H9 (cell line): ENCODE results near the gene SERP1. TPM values are rescaled to one million over a fixed set of nuclear protein-coding genes. Genes with fewer than 3 reads are reported as not detected.

Source experiments
- DNase-seq: peaks from one replicate; pipeline ENCODE4 v3.0.0-alpha.2; 2017
- H2AFZ ChIP-seq: one replicate; pipeline ENCODE4 v1.6.1; 2013; ENCODE audit warnings: mild to moderate bottlenecking, low read length, control low read depth, moderate library complexity
- H2AK5ac ChIP-seq: 2 replicates; pipeline ENCODE4 v1.6.1; 2013; ENCODE audit warnings: low read length, control low read depth, mixed read lengths; ENCODE audit not compliant: insufficient read length
- H2BK120ac ChIP-seq: one replicate; pipeline ENCODE4 v1.6.1; 2013; ENCODE audit warnings: low read depth, mild to moderate bottlenecking, low read length, control low read depth, inconsistent platforms; ENCODE audit not compliant: poor library complexity, severe bottlenecking
- H2BK12ac ChIP-seq: 2 replicates; pipeline ENCODE4 v1.6.1; 2013; ENCODE audit warnings: low read length, control low read depth, mixed read lengths, low read depth; ENCODE audit not compliant: insufficient read length
- H2BK15ac ChIP-seq: 2 replicates; pipeline ENCODE4 v1.6.1; 2013; ENCODE audit warnings: low read depth, low read length, control low read depth
- H2BK20ac ChIP-seq: one replicate; pipeline ENCODE4 v1.6.1; 2013; ENCODE audit warnings: low read depth, mild to moderate bottlenecking, low read length, control low read depth, inconsistent platforms; ENCODE audit not compliant: poor library complexity, severe bottlenecking
- H2BK5ac ChIP-seq: 2 replicates; pipeline ENCODE4 v1.6.1; 2013; ENCODE audit warnings: low read length, control low read depth, mixed read lengths; ENCODE audit not compliant: insufficient read length
- H3K14ac ChIP-seq: 2 replicates; pipeline ENCODE4 v1.6.1; 2013; ENCODE audit warnings: low read length, control low read depth; ENCODE audit not compliant: insufficient read depth
- H3K18ac ChIP-seq: 2 replicates; pipeline ENCODE4 v1.6.1; 2013; ENCODE audit warnings: low read depth, mild to moderate bottlenecking, mixed read lengths, low read length, control low read depth; ENCODE audit not compliant: insufficient read length
- H3K23ac ChIP-seq: 2 replicates; pipeline ENCODE4 v1.6.1; 2013; ENCODE audit warnings: low read length, control low read depth, mixed read lengths, low read depth; ENCODE audit not compliant: insufficient read length
- H3K23me2 ChIP-seq: 2 replicates; pipeline ENCODE4 v1.6.1; 2013; ENCODE audit warnings: low read depth, mild to moderate bottlenecking, mixed read lengths, low read length, control low read depth; ENCODE audit not compliant: insufficient read length, poor library complexity, severe bottlenecking
- H3K27ac ChIP-seq: 2 replicates; pipeline ENCODE4 v1.5.1; 2013; ENCODE audit warnings: low read length, control low read depth, mixed read lengths, low read depth; ENCODE audit not compliant: insufficient read length
- H3K27me3 ChIP-seq: 2 replicates; pipeline ENCODE4 v1.6.1; 2013; ENCODE audit warnings: low read length, control low read depth, inconsistent platforms; ENCODE audit not compliant: insufficient read depth
- H3K4ac ChIP-seq: 2 replicates; pipeline ENCODE4 v1.6.1; 2013; ENCODE audit warnings: low read depth, mild to moderate bottlenecking, control low read depth, inconsistent platforms, low read length, moderate library complexity
- H3K4me1 ChIP-seq: 2 replicates; pipeline ENCODE4 v1.6.1; 2013; ENCODE audit warnings: low read length, control low read depth, inconsistent platforms; ENCODE audit not compliant: insufficient read depth
- H3K4me2 ChIP-seq: 2 replicates; pipeline ENCODE4 v1.6.1; 2013; ENCODE audit warnings: low read length, control low read depth, mixed read lengths; ENCODE audit not compliant: insufficient read length, insufficient read depth
- H3K56ac ChIP-seq: 2 replicates; pipeline ENCODE4 v1.6.1; 2013; ENCODE audit warnings: low read depth, mild to moderate bottlenecking, mixed read lengths, low read length, control low read depth; ENCODE audit not compliant: insufficient read length
- H3K79me1 ChIP-seq: 2 replicates; pipeline ENCODE4 v1.6.1; 2013; ENCODE audit warnings: low read depth, mild to moderate bottlenecking, moderate library complexity, low read length, control low read depth, inconsistent platforms; ENCODE audit not compliant: insufficient read depth, poor library complexity, severe bottlenecking
- H3K79me2 ChIP-seq: 2 replicates; pipeline ENCODE4 v1.6.1; 2013; ENCODE audit warnings: low read length, control low read depth, inconsistent platforms; ENCODE audit not compliant: insufficient read depth
- H3K9ac ChIP-seq: 2 replicates; pipeline ENCODE4 v1.6.1; 2013; ENCODE audit warnings: low read length, control low read depth, mixed read lengths; ENCODE audit not compliant: insufficient read length; ENCODE audit errors: extremely low read depth
- H3K9me3 ChIP-seq: one replicate; pipeline ENCODE4 v1.6.1; 2013; ENCODE audit warnings: low read depth, low read length, inconsistent platforms; ENCODE audit not compliant: control insufficient read depth
- H3T11ph ChIP-seq: one replicate; pipeline ENCODE4 v1.6.1; 2013; ENCODE audit warnings: mild to moderate bottlenecking, low read length, control low read depth, inconsistent platforms
- H4K20me1 ChIP-seq: one replicate; pipeline ENCODE4 v1.6.1; 2013; ENCODE audit not compliant: control insufficient read depth, insufficient read length, insufficient read depth
- H4K5ac ChIP-seq: 2 replicates; pipeline ENCODE4 v1.6.1; 2013; ENCODE audit warnings: low read depth, mild to moderate bottlenecking, mixed read lengths, low read length, control low read depth; ENCODE audit not compliant: insufficient read length
- H4K8ac ChIP-seq: replicated peaks from 2 replicates; pipeline ENCODE4 v1.6.1; 2013; ENCODE audit warnings: low read length, control low read depth, mixed read lengths, low read depth; ENCODE audit not compliant: insufficient read length
- H4K91ac ChIP-seq: 2 replicates; pipeline ENCODE4 v1.6.1; 2013; ENCODE audit warnings: low read depth, mild to moderate bottlenecking, moderate library complexity, mixed read lengths, low read length, control low read depth; ENCODE audit not compliant: insufficient read length
- H3K27ac Mint-ChIP-seq, 3 experiments: 2 replicates in 2 of 3; 3 replicates in 1 of 3; pipeline ENCODE4 v1.8.0; 2020 to 2021; ENCODE audit warnings: mixed read lengths in 3 of 3, mild to moderate bottlenecking in 1 of 3, moderate library complexity in 1 of 3
- H3K27me3 Mint-ChIP-seq: 2 replicates; pipeline ENCODE4 v1.8.0; 2021; ENCODE audit warnings: low read depth, mild to moderate bottlenecking, moderate library complexity, mixed read lengths
- H3K36me3 Mint-ChIP-seq, 3 experiments: 2 replicates in 2 of 3; 3 replicates in 1 of 3; pipeline ENCODE4 v1.8.0; 2020 to 2021; ENCODE audit warnings: low read depth in 3 of 3, mixed read lengths in 3 of 3; ENCODE audit not compliant: insufficient read depth in 1 of 3
- H3K4me1 Mint-ChIP-seq, 2 experiments: 2 replicates each; pipeline ENCODE4 v1.8.0; 2020; ENCODE audit warnings: mixed read lengths in 2 of 2
- H3K4me3 Mint-ChIP-seq, 2 experiments: 2 replicates in 1 of 2; 3 replicates in 1 of 2; pipeline ENCODE4 v1.8.0; 2020 to 2021; ENCODE audit warnings: mild to moderate bottlenecking in 2 of 2, mixed read lengths in 2 of 2, moderate library complexity in 1 of 2
- H3K9me3 Mint-ChIP-seq, 2 experiments: 2 replicates in 1 of 2; 3 replicates in 1 of 2; pipeline ENCODE4 v1.8.0; 2020; ENCODE audit warnings: mild to moderate bottlenecking in 2 of 2, mixed read lengths in 2 of 2, moderate library complexity in 1 of 2
- CTCF ChIP-seq: fragments of 200-600 bp; sonication (generic); conservative IDR thresholded peaks from 3 replicates; pipeline ENCODE4 v1.8.0; 2021; ENCODE audit warnings: antibody characterized with exemption, mild to moderate bottlenecking
- WGBS: extraction: QIAGEN DNeasy Blood & Tissue Kit; methylation state at CpG from one replicate; pipeline ENCODE4 v1.1.7; 2013; ENCODE audit warnings: missing lambda C conversion rate, low lambda C conversion rate, mixed read lengths; ENCODE audit not compliant: insufficient read length; ENCODE audit errors: extremely low coverage; 5-methylcytosine and 5-hydroxymethylcytosine counted together
- total RNA-seq: library from RNA; stranded (reverse); gene quantifications from 2 replicates; pipeline ENCODE4 v1.2.1, GENCODE V29; 2021

The SERP1 gene
- total RNA-seq, 1 experiment from 2014 or later: 84.8 TPM

GRCh38 chr3:150589759-150590158 lies 43.5 kb upstream of the SERP1 start:
- no peak overlapping the region for H3K4ac ChIP-seq

More at GRCh38 chr3:150589759-150590158, 43.5 kb upstream of the SERP1 start:
- no peaks in the 10 kb centered on the region for H3K4me1 ChIP-seq
- H3K9me3 ChIP-seq: no peaks in the 10 kb centered on the region
- no peaks in the 10 kb centered on the region; the same call in 1 of the 2 replicates for H3K79me2 ChIP-seq
- no peak overlapping the region for H2AFZ ChIP-seq
- H4K8ac ChIP-seq: no peak overlapping the region
- H2BK15ac ChIP-seq: no peak overlapping the region
- DNase-seq: no peak
- no peak overlapping the region for H3K18ac ChIP-seq
- H3K27me3 Mint-ChIP-seq: no peaks in the 10 kb centered on the region
- H3K9ac ChIP-seq: no peak overlapping the region
- H3K36me3 Mint-ChIP-seq: peaks cover 13 to 19% (median 18%) of the 10 kb centered on the region in 3 experiments; a peak in 6 of 7 replicates
- H4K91ac ChIP-seq: no peak overlapping the region
- no peak overlapping the region for H2BK5ac ChIP-seq
- H3K23ac ChIP-seq: no peak overlapping the region
- H3K4me2 ChIP-seq: no peak overlapping the region
- no peak for TF ChIP-seq CTCF
- no CpG with 5 or more reads among the region's 6 CpGs for WGBS
- no peak overlapping the region for H3K27ac Mint-ChIP-seq
- H3K79me1 ChIP-seq: peaks cover 2% of the 10 kb centered on the region
- no peaks in the 10 kb centered on the region for H3K27me3 ChIP-seq
- no peak overlapping the region for H4K5ac ChIP-seq
- H3K4me3 Mint-ChIP-seq: no peak overlapping the region
- H4K20me1 ChIP-seq: no peaks in the 10 kb centered on the region
- H3K23me2 ChIP-seq: no peaks in the 10 kb centered on the region
- H3K27ac ChIP-seq: no peak overlapping the region
- H3K4me1 Mint-ChIP-seq: peaks cover 2 to 4% of the 10 kb centered on the region in 2 experiments; a peak in 1 of 4 replicates
- no peak overlapping the region for H3T11ph ChIP-seq
- no peak overlapping the region for H2BK120ac ChIP-seq
- H2BK12ac ChIP-seq: no peak overlapping the region
- no peak overlapping the region for H2AK5ac ChIP-seq
- H3K14ac ChIP-seq: no peak overlapping the region
- H3K9me3 Mint-ChIP-seq: no peaks in the 10 kb centered on the region
- no peak overlapping the region for H2BK20ac ChIP-seq
- H3K56ac ChIP-seq: no peak overlapping the region
